ENCODE measurements around the gene NHS.

DNA sequence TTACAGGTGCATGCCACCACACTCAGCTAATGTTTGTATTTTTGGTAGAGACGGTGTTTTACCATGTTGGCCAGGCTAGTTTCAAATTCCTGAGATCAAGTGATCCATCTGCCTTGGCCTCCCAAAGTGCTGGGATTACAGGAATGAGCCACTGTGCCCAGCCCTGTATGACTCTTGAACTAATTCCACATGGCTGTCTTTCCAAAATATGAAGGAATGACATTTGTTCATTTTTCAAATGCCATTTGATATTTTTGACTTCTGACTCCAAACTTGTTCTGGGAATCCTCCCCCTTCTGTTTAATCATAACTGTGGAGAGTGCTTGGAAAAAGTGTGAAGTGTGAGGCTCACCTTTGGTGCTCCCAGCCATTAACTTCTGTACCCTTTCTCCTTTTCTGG is 119.2 kb downstream of the NHS start:
- TF ChIP-seq, protein P1, sequence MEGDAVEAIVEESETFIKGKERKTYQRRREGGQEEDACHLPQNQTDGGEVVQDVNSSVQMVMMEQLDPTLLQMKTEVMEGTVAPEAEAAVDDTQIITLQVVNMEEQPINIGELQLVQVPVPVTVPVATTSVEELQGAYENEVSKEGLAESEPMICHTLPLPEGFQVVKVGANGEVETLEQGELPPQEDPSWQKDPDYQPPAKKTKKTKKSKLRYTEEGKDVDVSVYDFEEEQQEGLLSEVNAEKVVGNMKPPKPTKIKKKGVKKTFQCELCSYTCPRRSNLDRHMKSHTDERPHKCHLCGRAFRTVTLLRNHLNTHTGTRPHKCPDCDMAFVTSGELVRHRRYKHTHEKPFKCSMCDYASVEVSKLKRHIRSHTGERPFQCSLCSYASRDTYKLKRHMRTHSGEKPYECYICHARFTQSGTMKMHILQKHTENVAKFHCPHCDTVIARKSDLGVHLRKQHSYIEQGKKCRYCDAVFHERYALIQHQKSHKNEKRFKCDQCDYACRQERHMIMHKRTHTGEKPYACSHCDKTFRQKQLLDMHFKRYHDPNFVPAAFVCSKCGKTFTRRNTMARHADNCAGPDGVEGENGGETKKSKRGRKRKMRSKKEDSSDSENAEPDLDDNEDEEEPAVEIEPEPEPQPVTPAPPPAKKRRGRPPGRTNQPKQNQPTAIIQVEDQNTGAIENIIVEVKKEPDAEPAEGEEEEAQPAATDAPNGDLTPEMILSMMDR (IDR thresholded peaks at IDR 0.05): no peak
- TF ChIP-seq EP300 (IDR thresholded peaks at IDR 0.05): no peak
- TF ChIP-seq HDAC2 (IDR thresholded peaks at IDR 0.05): no peak
- no peak for TF ChIP-seq CEBPB (IDR thresholded peaks at IDR 0.05)
- no peak for TF ChIP-seq SREBF2 (IDR thresholded peaks at IDR 0.05)
- no peak for TF ChIP-seq RFX5 (IDR thresholded peaks at IDR 0.05)

All from A549 (cell line).